SHP77 (cell line): Measurements from ENCODE around the gene SLC25A23.
"Not testable (repeated sequence)": the region's sequence is repeated elsewhere in the genome, so short reads cannot be mapped to it uniquely, and the experiment has no call there.

ENCODE experiments used
- DNase-seq, 2 experiments: peaks; one replicate each; lab custom pipeline; 2025; lab: John Stamatoyannopoulos, UW

Gene SLC25A23

DNA sequence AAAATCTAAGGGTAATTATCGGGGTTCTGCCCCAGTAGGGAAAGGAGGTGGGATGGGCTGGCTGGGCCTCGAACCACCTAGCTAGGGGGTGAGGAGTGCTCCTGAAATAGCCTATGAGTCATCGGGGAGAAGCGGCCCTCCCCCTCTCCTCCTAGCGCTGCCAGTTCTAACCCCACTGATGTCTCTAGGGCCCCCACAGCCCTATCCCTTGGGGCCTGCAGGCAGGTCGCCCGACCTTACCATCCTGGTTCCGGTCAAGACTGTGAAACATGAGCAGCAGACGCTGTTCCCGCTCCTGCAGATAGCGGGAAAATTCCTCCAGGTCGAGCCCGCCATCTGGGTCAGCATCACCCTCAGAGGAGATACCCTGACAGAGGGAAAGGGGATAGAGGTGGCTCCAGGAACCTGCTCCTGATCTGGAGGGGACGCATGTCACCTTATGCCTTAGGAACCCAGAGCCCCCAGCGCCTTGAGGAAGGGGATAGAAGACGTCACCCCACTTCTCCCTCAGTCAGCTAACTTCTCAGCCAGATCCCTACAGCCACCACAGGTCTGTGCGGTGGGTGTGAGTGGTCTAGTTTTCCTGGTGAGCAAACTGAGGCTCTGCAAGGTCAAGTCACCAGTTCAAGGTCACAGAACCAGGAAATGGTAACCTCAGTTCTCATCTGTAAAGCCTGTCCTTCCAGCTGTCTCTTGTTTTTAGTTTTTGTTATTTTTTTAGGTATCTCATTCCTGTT, 1.5 kb downstream of the SLC25A23 start:
- DNase-seq = no peak

DNA sequence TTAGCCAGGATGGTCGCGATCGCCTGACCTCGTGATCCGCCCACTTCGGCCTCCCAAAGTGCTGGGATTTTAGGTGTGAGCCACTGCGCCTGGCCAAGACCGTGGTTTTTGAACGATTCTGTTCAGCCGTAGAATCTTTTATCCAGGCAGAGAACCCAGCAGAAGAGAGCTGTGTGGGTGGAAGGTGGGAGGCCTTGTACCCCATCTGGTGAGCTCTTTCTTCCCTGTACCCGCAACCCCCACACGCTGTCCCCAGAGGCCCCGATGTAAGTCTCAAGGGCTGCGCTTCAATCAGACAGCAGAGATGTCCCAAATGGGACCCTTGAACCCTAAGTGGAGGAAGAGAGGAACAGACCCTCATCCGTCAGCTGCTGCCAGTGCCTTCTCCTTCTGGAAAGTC, 3.7 kb downstream of the SLC25A23 start:
- DNase-seq = no peak

DNA sequence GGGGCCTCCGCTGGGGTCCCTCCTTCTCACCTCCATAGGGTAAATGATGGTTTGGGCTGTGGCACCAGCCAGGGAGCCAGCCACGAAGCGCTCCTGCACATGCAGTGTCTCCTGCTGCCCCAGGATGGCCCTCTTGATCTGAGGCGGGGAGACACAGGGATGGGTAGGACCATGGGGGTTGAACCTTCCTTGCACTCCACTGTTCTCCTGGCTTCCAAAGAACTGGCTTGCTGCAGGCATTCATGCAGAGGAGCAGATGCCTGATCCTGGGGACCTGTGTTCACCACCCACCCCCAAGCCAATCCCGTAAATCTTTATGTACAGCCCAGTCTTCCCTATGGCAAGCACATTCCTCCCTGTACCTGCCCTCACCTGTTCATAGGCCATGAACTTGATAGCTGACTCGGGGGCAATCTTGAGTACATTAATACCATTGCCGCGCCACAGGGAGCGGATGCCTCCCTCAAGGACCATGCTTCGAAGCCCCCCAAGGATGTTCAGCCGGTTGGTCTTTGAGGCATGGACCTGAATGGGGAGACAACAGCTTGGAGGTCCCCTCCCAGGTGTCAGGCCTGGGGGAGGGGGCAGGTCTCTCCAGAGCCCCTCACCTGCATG, 5.5 kb downstream of the SLC25A23 start:
- no peak for DNase-seq

DNA sequence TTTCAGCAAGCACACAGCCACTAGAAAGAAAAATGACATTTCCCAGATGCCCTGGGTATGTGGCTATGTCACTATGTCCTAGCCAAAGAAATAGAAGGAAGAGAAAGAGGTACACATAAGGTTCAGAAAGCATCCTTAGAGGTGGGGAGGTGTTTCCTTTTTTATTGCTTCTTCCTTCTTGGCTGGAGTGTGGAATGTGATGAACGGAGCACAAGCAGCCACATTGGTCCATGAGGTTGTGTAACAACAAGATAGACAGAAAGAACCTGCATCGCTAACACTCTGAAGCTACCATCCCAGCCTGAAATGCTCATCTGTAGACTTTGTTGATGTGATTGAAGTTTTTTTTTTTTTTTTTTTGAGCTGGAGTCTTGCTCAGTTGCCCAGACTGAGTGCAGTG, 6.7 kb downstream of the SLC25A23 start:
- no peak for DNase-seq

DNA sequence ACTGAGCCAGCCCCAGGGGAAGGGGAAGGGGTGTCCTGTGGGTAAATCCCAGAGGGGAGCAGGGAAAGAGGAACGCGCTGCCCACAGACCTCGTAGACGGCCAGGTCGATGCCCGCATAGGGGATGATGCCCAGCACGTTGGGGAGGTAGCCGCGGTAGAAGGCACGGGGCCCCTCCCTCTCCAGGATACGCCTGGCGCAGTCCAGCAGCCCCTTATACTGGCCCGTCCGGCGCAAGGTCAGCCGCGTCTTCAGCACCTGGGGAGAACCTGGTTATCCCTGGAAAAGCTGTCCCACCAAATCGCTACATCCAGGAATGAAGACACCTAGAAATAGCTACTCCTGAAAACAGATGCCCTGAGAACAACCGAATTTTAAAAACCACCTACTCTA, 7.4 kb downstream of the SLC25A23 start:
- no peak for DNase-seq

DNA sequence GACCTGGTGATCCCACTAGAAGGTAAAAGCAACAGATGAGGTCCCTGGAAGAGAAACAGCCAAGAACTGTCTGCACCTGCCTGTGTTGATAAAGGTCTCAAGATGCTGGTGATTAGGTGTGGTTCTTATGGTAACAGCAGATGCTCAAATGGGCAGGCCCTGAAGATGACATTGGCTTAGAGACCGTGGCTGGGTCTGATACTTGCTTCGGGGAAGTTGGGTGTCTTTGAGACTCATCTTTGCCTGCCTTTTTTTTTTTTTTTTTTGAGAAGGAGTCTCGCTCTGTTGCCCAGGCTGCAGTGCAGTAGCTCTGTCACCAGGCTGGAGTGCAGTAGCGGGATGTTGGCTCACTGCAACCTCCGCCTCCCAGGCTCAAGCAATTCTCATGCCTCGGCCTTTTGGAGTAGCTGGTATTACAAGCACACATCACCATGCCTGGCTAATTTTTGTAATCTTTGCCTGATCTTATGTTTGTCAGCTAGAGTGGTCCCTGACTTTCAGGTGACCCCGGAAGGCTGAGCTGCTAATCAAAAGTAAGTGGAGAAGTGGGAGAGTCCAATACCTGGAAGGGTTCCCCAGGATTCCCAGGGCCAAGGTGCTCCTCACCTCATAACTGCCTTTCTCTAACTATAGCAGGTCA, 7.9 kb downstream of the SLC25A23 start:
- DNase-seq = no peak

DNA sequence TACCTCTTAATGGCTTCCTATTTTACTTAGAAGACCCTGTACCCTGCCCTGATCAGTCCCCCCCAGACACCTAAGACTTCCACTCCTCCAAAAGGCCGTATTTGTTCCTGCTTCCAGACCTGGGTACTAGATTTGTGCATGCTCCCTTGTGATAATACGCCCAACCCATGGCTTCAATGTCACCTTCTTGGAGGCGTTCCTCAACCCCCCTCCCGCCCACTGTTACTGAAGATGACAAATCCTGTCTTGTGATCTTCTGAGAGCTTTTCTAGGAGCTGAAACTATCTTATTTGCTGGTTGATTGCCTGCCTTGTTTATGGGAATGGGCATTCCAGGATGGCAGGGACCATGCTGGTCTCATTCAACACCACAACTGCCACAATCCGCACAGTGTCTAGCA, 9.4 kb downstream of the SLC25A23 start:
- DNase-seq = no peak

DNA sequence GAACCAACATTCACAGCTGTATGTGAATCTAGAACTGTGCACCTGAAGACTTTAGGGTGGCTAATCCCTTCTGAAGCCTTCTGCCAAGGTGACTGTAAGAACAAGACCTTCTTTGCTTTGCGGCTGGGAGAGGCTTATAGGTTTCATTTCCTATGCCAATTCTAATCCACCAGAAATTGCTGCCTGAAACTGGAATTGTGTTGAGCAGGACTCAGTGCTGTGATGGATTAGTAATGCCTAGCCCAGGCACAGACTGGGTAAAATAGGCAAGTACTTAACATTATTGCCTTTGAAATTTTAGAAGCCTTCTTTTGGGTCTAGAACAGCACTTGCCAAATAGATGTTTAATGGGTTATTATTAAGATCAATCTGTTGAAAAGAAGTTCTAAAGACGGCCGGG, 11.5 kb downstream of the SLC25A23 start:
- no peak for DNase-seq

DNA sequence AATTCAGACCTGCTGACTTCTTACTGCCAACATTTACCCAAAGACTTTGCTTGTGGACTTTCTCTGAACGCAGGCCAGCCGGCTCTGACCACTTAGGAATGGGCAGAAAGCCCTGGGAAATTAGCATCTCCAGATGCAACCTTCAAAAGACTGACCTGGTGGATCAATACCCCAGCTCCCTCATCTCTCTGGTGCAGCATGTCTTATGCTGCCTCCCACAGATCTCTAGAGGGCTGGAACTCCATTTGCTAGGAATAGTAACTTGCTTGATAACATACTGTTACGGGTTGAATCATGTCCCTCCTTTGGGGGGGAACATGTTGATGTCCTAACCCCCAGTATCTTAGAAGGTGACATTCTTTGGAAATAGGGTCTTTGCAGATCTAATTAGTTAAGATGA, 13.1 kb downstream of the SLC25A23 start:
- no peak for DNase-seq

DNA sequence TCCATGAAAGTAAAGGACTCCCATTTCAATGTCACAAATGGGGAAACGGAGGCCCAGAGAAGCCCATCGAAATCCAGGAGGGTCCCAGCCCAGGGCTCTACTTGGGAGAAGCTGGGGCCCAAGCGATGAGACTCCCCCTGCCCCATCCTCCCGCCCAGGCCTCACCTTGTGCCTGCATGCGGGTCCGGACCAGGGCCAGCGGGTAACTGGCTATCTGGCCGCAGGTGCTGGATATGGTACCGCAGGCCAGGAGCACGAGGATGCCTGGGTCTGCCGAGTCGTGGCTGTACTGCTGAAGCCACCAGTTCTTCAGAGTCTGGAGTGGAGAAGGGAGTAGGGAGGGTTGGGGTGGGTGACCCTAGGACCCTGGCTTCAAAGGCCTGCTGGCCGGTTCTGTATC, 15.6 kb downstream of the SLC25A23 start:
- DNase-seq = no peak

DNA sequence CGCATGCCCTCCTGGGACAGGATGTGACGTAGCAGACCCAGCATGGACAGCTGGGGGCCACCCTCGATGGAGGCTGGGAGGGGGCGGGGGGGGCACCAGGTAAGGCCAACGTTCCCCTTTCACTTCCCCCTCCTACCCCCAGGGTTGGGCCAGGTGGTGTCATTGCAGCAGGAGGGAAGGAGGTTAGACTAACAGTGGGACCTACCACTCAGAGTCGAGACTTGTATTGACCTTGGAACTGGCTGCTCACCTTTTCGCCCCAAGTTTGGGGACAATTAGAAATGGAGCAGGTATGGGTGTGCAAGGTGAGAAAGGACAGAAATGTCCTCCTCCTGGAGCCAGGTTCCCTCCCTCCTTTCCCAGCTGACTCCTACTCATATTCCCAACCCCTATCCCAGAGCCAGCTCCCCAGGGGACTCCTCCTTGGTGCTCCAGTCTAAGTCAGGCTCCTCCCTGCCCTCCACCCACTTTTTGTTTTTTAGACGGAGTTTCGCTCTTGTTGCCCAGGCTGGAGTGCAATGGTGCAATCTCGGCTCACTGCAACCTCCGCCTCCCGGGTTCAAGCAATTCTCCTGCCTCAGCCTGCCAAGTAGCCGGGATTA, 17.4 kb downstream of the SLC25A23 start:
- no peak for DNase-seq

DNA sequence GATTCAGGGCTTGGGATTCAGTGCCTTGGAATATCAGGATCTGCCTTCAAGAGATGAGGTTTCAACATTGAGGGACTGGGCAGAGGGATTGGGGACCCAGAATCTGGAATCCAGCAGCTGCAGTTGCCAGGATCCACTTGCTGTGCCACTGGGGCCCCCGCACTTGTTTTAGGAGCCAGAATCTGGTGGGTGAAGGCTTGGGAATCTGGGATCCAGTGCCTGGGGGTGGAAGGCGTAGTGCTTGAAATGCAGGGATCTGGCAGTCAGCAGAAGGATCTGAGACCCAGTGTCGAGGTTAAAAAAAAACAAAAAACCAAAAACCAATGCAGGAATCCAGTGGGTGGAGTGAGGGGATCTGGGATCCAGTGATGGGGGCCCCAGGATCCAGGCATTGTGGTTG, 18.7 kb downstream of the SLC25A23 start:
- no peak for DNase-seq

DNA sequence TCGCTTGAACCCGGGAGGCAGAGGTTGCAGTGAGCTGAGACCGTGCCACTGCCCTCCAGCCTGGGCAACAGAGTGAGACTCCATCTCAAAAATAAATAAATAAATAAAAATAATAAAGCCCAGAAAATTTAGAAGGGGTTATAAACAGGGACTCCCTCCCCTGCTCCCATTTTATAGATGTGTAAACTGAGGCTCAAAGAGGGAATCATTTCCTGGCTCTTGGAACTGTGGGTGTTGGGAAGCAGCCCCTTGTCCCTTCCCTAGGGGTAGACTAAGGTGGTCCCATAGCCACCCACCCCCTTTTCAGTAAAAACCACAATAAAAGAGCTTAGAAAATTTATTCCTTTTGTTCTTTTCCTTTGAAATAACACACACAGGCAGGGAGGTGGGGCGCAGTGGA, 19.8 kb downstream of the SLC25A23 start:
- no peak for DNase-seq

DNA sequence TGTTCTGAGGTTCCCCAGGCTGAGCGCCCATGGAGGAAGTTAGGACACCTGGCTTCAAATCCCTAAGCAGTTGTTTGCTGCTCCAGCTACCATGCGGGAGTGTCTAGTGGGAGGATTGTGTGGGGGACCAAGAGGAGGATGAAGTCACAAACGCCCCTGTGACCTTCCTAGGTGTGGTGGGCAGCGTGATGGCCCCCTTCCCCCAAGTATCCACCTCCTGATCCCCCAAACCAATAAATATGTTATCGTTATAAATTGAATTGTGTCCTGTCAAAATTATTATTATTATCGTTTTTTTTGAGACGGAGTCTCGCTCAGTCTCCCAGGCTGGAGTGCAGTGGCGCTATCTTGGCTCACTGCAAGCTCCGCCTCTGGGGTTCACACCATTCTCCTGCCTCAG, 25.9 kb downstream of the SLC25A23 start, which contains the start of gene SLC25A41:
Gene SLC25A41, minus strand, starts transcription at position 101 of the 400 bp plus-strand sequence. Its CDS starts 70 bp downstream, at position 31.
- DNase-seq = no peak

DNA sequence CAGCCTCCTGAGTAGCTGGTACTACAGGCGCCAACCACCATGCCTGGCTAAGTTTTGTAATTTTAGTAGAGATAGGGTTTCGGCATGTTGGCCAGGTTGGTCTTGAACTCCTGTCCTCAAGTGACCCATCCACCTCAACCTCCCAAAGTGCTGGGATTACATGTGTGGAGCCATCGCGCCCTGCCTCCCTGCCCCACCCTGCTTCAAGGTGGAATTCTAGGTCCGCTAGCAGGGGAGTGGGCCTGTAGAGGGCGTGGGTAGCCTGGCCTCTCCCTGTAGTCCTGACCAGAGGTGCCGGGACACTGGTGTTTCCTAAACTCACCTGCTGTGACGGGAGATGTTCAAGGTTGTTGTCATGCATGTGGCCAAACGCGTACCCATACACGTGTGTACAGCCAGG, 26.4 kb downstream of the SLC25A23 start:
- no peak for DNase-seq

DNA sequence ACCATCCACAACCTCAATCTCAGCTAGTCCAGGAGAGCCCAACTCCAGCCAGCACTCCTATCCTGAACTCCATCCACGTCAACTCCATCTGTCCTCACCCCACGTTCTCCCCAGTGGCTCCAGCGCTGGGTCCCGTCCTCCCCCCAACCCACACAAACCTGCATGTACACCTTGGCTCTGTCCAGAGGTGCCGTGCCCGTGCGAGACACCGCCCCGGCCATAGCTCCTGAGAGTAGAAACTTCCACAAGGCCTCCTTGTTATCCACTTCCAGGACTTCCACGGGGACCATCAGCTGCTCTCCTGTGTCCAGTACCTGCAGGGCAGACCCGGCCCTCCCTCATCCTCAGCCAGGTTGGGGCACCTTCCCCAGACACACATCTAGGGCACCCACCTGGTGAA, 27.7 kb downstream of the SLC25A23 start:
- DNase-seq = no peak

DNA sequence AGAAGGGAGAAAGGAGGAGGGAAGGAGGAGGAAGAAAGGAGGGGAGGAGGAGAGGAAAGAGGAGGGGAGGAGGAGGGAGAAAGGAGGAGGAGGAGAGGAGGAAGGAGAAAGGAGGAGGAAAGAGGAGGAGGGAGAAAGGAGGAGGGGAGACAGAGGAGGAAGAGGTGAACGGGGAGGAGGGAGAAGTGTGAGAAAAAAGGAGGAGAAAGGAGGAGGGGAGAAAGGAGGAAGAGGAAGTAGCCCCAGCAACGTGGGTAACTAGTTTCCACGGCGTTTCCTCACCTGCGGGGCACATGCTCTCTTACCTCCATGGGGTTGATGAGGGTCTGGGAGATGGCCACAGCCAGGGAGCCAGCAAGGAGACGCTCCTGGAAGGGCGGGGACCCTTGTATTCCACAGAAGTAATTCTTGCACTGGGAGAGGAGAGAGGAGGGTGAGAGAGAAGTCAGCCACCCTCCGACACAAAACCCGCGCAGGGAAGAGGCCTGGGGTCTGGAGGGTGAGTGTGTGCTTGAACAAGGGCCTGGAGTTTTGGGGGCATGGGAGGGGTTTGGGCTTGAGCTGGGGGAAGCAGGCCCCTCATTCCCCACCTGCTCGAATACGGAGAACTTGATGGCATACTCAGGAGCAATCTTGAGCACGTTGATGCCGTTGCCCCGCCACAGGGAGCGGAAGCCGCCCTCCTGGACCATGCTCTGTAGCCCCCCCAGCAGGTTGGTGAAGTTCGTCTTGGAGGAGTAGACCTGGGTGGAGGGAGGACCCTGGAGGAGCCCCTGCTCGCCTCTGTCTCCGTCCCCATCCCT, 30.0 kb downstream of the SLC25A23 start:
- no peak for DNase-seq

DNA sequence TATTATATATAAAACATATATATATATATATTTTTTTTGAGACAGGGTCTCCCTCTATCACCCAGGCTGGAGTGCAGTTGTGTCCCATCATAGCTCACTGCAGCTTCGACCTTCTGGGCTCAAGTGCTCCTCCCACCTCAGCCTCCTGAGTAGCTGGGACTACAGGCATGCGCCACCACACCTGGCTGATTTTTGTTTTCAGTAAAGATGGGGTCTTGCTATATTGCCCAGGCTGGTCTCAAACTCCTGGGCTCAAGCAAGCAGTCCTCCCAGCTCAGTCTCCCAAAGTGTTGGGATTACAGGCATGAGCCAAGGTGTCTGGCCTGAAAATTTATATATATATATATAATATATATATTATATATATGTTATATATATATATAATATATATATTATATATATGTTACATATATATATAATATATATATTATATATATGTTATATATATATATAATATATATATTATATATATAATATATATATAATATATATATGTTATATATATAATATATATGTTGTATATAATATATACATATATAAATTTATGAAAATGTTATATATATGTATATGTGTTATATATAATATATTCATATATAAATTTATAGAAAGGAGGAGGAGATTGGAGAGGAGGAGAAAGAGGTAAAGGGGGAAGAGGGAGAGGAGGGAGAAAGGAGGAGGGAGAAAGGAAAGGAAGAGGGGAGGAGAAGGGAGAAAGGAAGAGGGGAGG, 30.7 kb downstream of the SLC25A23 start:
- not testable (repeated sequence) for DNase-seq

DNA sequence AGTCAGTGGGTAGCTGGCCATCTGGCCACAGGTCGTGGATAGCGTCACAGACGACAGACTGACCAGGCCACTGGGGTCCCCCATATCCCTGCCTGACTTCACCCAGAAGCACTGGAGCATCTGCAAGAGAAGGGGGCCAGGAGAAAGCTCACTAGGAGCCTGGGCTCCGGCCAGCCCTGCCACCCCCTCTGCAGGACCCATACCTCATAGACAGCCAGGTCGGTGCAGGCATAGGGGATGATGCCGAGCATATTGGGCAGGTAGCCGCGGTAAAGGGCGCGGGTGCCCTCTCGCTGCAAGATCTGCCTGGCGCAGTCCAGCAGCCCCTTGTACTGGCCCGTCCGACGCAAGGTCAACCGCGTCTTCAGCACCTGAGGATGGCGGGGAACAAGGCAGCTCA, 32.5 kb downstream of the SLC25A23 start:
- no peak for DNase-seq

DNA sequence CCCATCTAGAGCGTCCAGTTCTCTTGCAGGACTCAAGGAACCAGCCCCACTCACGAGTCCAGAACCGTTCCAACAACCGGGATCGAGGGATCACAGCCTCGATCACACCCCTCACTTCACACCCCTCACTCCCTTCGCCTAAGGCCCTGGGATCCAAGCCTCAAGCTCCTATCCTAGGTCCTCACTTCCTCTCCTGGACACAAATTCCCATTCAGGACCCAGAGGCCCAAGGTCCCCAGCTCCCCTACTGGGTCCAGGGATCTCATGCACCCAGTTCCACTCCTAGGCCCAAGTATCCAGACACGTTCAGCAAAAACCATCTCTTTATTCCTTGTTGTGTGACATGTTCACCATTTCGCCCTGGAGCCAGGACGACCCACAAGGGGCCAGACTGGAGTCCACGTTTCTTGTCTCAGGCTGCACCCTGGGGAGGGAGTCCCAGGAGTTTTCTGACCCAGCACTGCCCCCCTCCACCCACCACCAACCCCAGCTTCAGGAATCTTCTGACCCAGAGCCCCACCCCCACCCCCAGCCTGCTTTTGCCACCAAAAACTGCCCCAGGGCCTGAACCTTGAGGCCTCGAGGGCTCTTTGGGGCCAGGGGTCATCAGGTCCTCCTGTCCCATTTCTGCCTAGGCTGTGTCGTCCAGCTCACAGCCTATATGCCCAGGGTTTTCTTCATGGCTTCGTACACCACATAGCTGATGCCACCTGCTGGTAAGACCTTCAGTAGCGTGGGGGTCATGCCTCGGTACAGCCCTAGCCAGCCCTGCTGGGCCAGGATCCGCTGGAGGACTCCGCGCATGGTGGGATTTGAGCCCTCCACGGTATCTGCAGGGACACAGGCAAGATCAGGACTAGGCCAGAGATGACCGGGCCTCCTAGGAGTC, 33.6 kb downstream of the SLC25A23 start:
- DNase-seq = peak; percentile 6 to 11
